ENCODE measurements around the gene ZNF821. TPM values are rescaled to one million over a fixed set of nuclear protein-coding genes. Genes with fewer than 3 reads are reported as not detected.

ZNF821 gene
- polyA plus RNA-seq, 1 of the 3 experiments (the other 2 are of a cell fraction), result 8.8 TPM

- H3K4me2 ChIP-seq, result no peak overlapping the region
- H3K9me2 ChIP-seq, result no peaks in the 10 kb centered on the region
- no peak overlapping the region for H3K27ac ChIP-seq (ENCODE audit: low read depth in 2 of 2, low read length in 1 of 2)
- no peak overlapping the region for H3K9ac ChIP-seq
- peaks cover 39% of the 10 kb centered on the region for H3F3A ChIP-seq (replicated peaks; ENCODE audit: insufficient read depth)
- H3K36me3 ChIP-seq (replicated peaks in 1 of 2; ENCODE audit: control insufficient read depth in 1 of 2, insufficient read depth in 2 of 2, low read length in 1 of 2), result peaks cover 49 to 57% of the 10 kb centered on the region in 2 experiments
- no peak overlapping the region for H3K4me3 ChIP-seq (ENCODE audit: low read depth in 2 of 2, low read length in 1 of 2)
- WGBS (ENCODE audit: low lambda C conversion rate), result 89% methylated on average over 6 of the region's 6 CpGs
- H3K79me2 ChIP-seq (ENCODE audit: insufficient read depth), result peaks cover 47% of the 10 kb centered on the region
- H2AFZ ChIP-seq (ENCODE audit: low read depth), result no peak overlapping the region
- H3K27me3 ChIP-seq (ENCODE audit: insufficient read depth), result no peaks in the 10 kb centered on the region
- no peak for TF ChIP-seq RFX5 (IDR thresholded peaks at IDR 0.05; ENCODE audit: low read length)
- TF ChIP-seq MEF2A (IDR thresholded peaks at IDR 0.05; ENCODE audit: borderline replicate concordance, low read depth), result no peak
- TF ChIP-seq YY1 (IDR thresholded peaks at IDR 0.05; ENCODE audit: low read depth), result no peak
- no peak for TF ChIP-seq RAD21 (IDR thresholded peaks at IDR 0.05; ENCODE audit: low read length)
- TF ChIP-seq IRF3 (IDR thresholded peaks at IDR 0.05; ENCODE audit: low read depth, low read length), result no peak
- TF ChIP-seq FOSL2 (IDR thresholded peaks at IDR 0.05; ENCODE audit: borderline replicate concordance, low read depth), result no peak
- TF ChIP-seq FOXJ3 (CRISPR knock-in tag; IDR thresholded peaks at IDR 0.05), result no peak
- no peak for TF ChIP-seq EP300 (IDR thresholded peaks at IDR 0.05; ENCODE audit: borderline replicate concordance in 1 of 2, low read depth in 1 of 2, low read length in 1 of 2)
- TF ChIP-seq TAF1 (IDR thresholded peaks at IDR 0.05; ENCODE audit: borderline replicate concordance, low read depth, low read length), result no peak
- TF ChIP-seq, protein P1, sequence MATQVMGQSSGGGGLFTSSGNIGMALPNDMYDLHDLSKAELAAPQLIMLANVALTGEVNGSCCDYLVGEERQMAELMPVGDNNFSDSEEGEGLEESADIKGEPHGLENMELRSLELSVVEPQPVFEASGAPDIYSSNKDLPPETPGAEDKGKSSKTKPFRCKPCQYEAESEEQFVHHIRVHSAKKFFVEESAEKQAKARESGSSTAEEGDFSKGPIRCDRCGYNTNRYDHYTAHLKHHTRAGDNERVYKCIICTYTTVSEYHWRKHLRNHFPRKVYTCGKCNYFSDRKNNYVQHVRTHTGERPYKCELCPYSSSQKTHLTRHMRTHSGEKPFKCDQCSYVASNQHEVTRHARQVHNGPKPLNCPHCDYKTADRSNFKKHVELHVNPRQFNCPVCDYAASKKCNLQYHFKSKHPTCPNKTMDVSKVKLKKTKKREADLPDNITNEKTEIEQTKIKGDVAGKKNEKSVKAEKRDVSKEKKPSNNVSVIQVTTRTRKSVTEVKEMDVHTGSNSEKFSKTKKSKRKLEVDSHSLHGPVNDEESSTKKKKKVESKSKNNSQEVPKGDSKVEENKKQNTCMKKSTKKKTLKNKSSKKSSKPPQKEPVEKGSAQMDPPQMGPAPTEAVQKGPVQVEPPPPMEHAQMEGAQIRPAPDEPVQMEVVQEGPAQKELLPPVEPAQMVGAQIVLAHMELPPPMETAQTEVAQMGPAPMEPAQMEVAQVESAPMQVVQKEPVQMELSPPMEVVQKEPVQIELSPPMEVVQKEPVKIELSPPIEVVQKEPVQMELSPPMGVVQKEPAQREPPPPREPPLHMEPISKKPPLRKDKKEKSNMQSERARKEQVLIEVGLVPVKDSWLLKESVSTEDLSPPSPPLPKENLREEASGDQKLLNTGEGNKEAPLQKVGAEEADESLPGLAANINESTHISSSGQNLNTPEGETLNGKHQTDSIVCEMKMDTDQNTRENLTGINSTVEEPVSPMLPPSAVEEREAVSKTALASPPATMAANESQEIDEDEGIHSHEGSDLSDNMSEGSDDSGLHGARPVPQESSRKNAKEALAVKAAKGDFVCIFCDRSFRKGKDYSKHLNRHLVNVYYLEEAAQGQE (IDR thresholded peaks at IDR 0.05; ENCODE audit: low read depth, low read length), result no peak
- TF ChIP-seq CTCF (IDR thresholded peaks at IDR 0.05), result no peak
- no peak for TF ChIP-seq SMC3 (IDR thresholded peaks at IDR 0.05; ENCODE audit: low read depth, low read length)
- TF ChIP-seq GABPA (IDR thresholded peaks at IDR 0.05; ENCODE audit: low read depth), result no peak
- no peaks in the 10 kb centered on the region for H3K9me3 ChIP-seq
- H3K4me1 ChIP-seq (ENCODE audit: control insufficient read depth in 1 of 2, insufficient read depth in 2 of 2, low read depth in 1 of 2, low read length in 1 of 2), result peaks cover 17 to 36% of the 10 kb centered on the region in 2 experiments
- peaks cover 77% of the 10 kb centered on the region for H4K20me1 ChIP-seq (ENCODE audit: insufficient read depth)
- DNase-seq, result no peak
- ChIA-PET POLR2A (no interaction called here), CTCF (interaction anchor here (1.1 kb wide), 1 partner anchor 11 kb away, joined by 3 read pairs; no protein-coding TSS in a partner anchor)
Observed at GRCh38 chr16:71931599-71931998, 47.6 kb upstream of the ZNF821 start.

Data from SK-N-SH (cell line).